Panc1 (cell line): ENCODE data around the gene KCNQ1OT1.

Experiments
- POLR2AphosphoS5 ChIP-seq: IDR thresholded peaks from 2 replicates; pipeline ENCODE4 v1.6.1; 2012; ENCODE audit warnings: mild to moderate bottlenecking, low read depth, low read length, moderate library complexity
- REST ChIP-seq, 2 experiments: IDR thresholded peaks; 2 replicates each; pipeline ENCODE4 v1.6.1; 2011 to 2012; ENCODE audit warnings: low read depth in 2 of 2, control low read depth in 1 of 2, low read length in 1 of 2, mild to moderate bottlenecking in 1 of 2, moderate library complexity in 1 of 2; ENCODE audit not compliant: insufficient read depth in 1 of 2
- TF ChIP-seq, protein P1 (sequence below): fragments of 450-650 bp; IDR thresholded peaks from 2 replicates; pipeline ENCODE4 v1.5.1; 2017; ENCODE audit warnings: mild to moderate bottlenecking

DNA sequence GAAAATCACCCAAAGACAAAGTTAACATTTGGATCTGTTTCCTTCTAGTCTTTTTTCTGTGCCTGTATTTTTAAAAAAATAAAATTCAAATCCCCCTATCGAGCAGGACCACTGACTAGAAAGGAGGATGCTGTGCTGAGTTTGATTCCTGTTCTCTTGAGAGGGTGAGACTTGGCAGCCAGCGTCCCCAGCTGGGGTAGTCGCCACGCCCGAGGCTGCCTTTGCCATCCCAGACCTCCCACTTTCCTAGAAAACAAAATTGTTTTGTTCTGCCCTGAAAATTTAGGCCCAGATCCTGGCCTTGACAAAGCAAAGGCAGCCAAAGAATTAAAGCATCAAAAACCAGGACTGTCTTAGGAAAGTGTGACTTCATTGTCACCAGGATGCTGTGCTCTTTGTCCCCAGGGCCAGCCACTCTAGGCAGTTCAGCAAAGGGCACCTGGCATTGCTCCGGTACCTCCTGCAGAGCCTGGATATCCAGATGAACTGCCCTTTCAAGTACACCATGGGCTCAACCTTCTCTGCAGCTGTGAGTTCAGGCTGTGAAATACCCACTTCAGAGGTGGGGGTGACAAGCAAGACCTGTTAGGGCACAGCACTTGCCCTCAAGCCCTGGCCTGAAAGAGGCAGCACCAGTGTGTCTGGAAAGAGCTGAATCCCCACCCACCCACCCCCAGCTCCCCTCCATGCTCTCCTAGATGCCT lies 44.6 kb downstream of the KCNQ1OT1 start:
- TF ChIP-seq, protein P1, sequence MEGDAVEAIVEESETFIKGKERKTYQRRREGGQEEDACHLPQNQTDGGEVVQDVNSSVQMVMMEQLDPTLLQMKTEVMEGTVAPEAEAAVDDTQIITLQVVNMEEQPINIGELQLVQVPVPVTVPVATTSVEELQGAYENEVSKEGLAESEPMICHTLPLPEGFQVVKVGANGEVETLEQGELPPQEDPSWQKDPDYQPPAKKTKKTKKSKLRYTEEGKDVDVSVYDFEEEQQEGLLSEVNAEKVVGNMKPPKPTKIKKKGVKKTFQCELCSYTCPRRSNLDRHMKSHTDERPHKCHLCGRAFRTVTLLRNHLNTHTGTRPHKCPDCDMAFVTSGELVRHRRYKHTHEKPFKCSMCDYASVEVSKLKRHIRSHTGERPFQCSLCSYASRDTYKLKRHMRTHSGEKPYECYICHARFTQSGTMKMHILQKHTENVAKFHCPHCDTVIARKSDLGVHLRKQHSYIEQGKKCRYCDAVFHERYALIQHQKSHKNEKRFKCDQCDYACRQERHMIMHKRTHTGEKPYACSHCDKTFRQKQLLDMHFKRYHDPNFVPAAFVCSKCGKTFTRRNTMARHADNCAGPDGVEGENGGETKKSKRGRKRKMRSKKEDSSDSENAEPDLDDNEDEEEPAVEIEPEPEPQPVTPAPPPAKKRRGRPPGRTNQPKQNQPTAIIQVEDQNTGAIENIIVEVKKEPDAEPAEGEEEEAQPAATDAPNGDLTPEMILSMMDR = no peak
- TF ChIP-seq POLR2AphosphoS5 (no peak), REST (IDR thresholded peaks at IDR 0.05; ENCODE audit: insufficient read depth in 1 of 2, low read depth in 2 of 2, low read length in 1 of 2) (no peak)
